ENCODE measurements around the gene PCSK5. TPM values are rescaled to one million over a fixed set of nuclear protein-coding genes. Genes with fewer than 3 reads are reported as not detected.

The PCSK5 gene
- total and polyA plus RNA-seq, 2 donors (not counting 1 experiment from before 2014, with no cell fraction given), result 0.09 TPM; not detected in 1

GRCh38 chr9:75937521-75938258, 47.2 kb downstream of the PCSK5 start:
- Histone ChIP-seq H3K4me2 (replicated peaks; ENCODE audit: low read depth, low read length, poor library complexity, severe bottlenecking) (no peak overlapping the region), H3K9me3 (ENCODE audit: control extremely low read depth in 1 of 3, control insufficient read depth in 2 of 3, insufficient read depth in 1 of 3, low read length in 2 of 3) (no peaks in the 10 kb centered on the region), H3K27ac (ENCODE audit: low read length in 2 of 2) (no peak overlapping the region), H3K4me3 (ENCODE audit: control extremely low read depth in 1 of 5, extremely low read depth in 1 of 5, insufficient read depth in 1 of 5, low read depth in 2 of 5, low read length in 4 of 5) (no peak overlapping the region), H4K20me1 (ENCODE audit: control insufficient read depth, insufficient read depth, low read length, poor library complexity, severe bottlenecking) (no peaks in the 10 kb centered on the region), H3K9ac (ENCODE audit: low read length) (no peak overlapping the region), H3K36me3 (replicated peaks in 1 of 2; ENCODE audit: control extremely low read depth in 1 of 2, control insufficient read depth in 1 of 2, extremely low read depth in 1 of 2, insufficient read depth in 2 of 2, low read length in 1 of 2) (no peaks in the 10 kb centered on the region), H2AFZ (ENCODE audit: insufficient read depth, low read depth, low read length, poor library complexity, severe bottlenecking) (no peak overlapping the region), H3K79me2 (ENCODE audit: control insufficient read depth, insufficient read depth, low read length) (no peaks in the 10 kb centered on the region), H3K4me1 (ENCODE audit: control insufficient read depth in 2 of 2, insufficient read depth in 2 of 2, low read length in 2 of 2) (no peaks in the 10 kb centered on the region), H3K27me3 (replicated peaks in 1 of 4; ENCODE audit: control extremely low read depth in 1 of 4, control insufficient read depth in 3 of 4, insufficient read depth in 4 of 4, low read length in 3 of 4) (no peaks in the 10 kb centered on the region)
- no peak overlapping the region for H3K27ac Mint-ChIP-seq
- no peak overlapping the region for H3K4me3 Mint-ChIP-seq
- no peak for ATAC-seq (ENCODE audit: low read depth)
- TF ChIP-seq CTCF (IDR thresholded peaks at IDR 0.05) (no peak), EZH2 (IDR thresholded peaks at IDR 0.05; ENCODE audit: borderline replicate concordance, insufficient read depth, low read depth, low read length, poor library complexity, severe bottlenecking) (no peak)
- no peaks in the 10 kb centered on the region for H3K27me3 Mint-ChIP-seq
- H3K9me3 Mint-ChIP-seq (ENCODE audit: insufficient read depth), result peaks cover 2% of the 10 kb centered on the region
- intact Hi-C loops (cut with micrococcal nuclease), result no loop called here
- CTCF ChIA-PET, result no interaction called here
- no peaks in the 10 kb centered on the region for H3K4me1 Mint-ChIP-seq
- POLR2A ChIA-PET, result no interaction called here
- no peak for DNase-seq
- 33% methylated on average over 1 of the region's 7 CpGs for WGBS (ENCODE audit: insufficient coverage)

GRCh38 chr9:75938946-75939345, 48.5 kb downstream of the PCSK5 start:
- Mint-ChIP-seq H3K4me1 (no peaks in the 10 kb centered on the region), H3K27ac (no peak overlapping the region), H3K4me3 (no peak overlapping the region), H3K9me3 (ENCODE audit: insufficient read depth) (peaks cover 1% of the 10 kb centered on the region), H3K27me3 (no peaks in the 10 kb centered on the region)
- TF ChIP-seq EZH2 (IDR thresholded peaks at IDR 0.05; ENCODE audit: borderline replicate concordance, insufficient read depth, low read depth, low read length, poor library complexity, severe bottlenecking) (no peak), CTCF (IDR thresholded peaks at IDR 0.05) (no peak)
- Histone ChIP-seq H3K36me3 (replicated peaks in 1 of 2; ENCODE audit: control extremely low read depth in 1 of 2, control insufficient read depth in 1 of 2, extremely low read depth in 1 of 2, insufficient read depth in 2 of 2, low read length in 1 of 2) (no peaks in the 10 kb centered on the region), H3K4me1 (ENCODE audit: control insufficient read depth in 2 of 2, insufficient read depth in 2 of 2, low read length in 2 of 2) (no peaks in the 10 kb centered on the region), H3K9me3 (ENCODE audit: control extremely low read depth in 1 of 3, control insufficient read depth in 2 of 3, insufficient read depth in 1 of 3, low read length in 2 of 3) (no peaks in the 10 kb centered on the region), H3K9ac (ENCODE audit: low read length) (no peak overlapping the region), H3K79me2 (ENCODE audit: control insufficient read depth, insufficient read depth, low read length) (no peaks in the 10 kb centered on the region), H3K27ac (ENCODE audit: low read length in 2 of 2) (no peak overlapping the region), H4K20me1 (ENCODE audit: control insufficient read depth, insufficient read depth, low read length, poor library complexity, severe bottlenecking) (no peaks in the 10 kb centered on the region), H3K4me2 (replicated peaks; ENCODE audit: low read depth, low read length, poor library complexity, severe bottlenecking) (no peak overlapping the region), H3K27me3 (replicated peaks in 1 of 4; ENCODE audit: control extremely low read depth in 1 of 4, control insufficient read depth in 3 of 4, insufficient read depth in 4 of 4, low read length in 3 of 4) (no peaks in the 10 kb centered on the region), H2AFZ (ENCODE audit: insufficient read depth, low read depth, low read length, poor library complexity, severe bottlenecking) (no peak overlapping the region), H3K4me3 (ENCODE audit: control extremely low read depth in 1 of 5, extremely low read depth in 1 of 5, insufficient read depth in 1 of 5, low read depth in 2 of 5, low read length in 4 of 5) (no peak overlapping the region)
- no peak for ATAC-seq (ENCODE audit: low read depth)
- DNase-seq, result no peak
- POLR2A ChIA-PET, result no interaction called here
- no CpG with 5 or more reads among the region's 1 CpG for WGBS (ENCODE audit: insufficient coverage)
- CTCF ChIA-PET, result no interaction called here
- intact Hi-C loops (cut with micrococcal nuclease), result no loop called here
